ENCODE data around the gene MPG.

- TF ChIP-seq LEF1 (IDR thresholded peaks at IDR 0.05; ENCODE audit: borderline replicate concordance) = no peak
- no peak for TF ChIP-seq FOXM1 (IDR thresholded peaks at IDR 0.05; ENCODE audit: borderline replicate concordance)
- TF ChIP-seq TARDBP (IDR thresholded peaks at IDR 0.05) = no peak
- no peak for TF ChIP-seq NFRKB (IDR thresholded peaks at IDR 0.05)
- TF ChIP-seq ELF4 (IDR thresholded peaks at IDR 0.05) = no peak
- no peak for TF ChIP-seq FOXA1 (IDR thresholded peaks at IDR 0.05)
- TF ChIP-seq CTBP1 (IDR thresholded peaks at IDR 0.05; ENCODE audit: borderline replicate concordance) = no peak
- TF ChIP-seq SUZ12 (IDR thresholded peaks at IDR 0.05) = no peak
- no peak for TF ChIP-seq ZNF384 (IDR thresholded peaks at IDR 0.05)
These were observed 24.4 kb upstream of the MPG start, which contains the start of the genes POLR3K and SNRNP25 for GRCh38 chr16:53346-54236.
